ENCODE data around the gene ORM2.

The ORM2 gene

DNA sequence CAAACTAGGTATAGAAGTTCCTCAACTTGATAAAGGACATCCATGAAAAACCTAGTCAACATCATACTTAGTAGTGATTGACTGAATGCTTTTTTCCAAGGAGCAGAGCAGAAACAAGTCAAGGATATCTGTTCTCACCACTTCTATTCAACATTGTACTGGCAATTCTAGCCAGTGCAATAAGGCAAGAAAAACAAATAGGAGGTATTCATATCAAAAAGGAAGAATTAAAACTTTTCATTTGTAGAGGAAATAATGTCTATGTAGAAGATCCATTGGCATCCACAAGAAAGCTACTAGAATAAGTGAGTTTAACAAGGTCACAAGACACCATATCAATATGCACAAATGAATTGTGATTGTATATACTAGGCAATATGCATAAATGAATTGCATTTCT lies 35.0 kb upstream of the ORM2 start:
- DNase-seq (ENCODE audit: low read depth in 2 of 2) = no peak

DNA sequence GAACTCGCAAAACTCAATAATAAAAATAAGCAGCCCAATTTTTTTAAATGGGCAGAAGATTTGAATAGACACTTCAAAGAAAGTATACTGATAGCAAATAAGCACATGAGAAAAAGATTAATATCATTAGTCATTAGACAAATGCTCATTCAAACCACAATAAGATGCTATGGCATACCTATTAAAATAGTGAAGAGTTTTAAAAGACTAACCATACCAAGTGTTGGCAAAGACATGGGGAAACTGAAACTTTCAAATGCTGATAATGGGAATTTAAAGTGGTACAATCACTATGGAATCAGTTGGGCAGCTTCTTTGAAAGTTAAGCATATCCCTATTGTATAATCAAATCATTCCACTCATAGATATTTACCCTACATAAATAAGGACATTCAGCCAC lies 33.3 kb upstream of the ORM2 start:
- no peak for DNase-seq (ENCODE audit: low read depth in 2 of 2)

DNA sequence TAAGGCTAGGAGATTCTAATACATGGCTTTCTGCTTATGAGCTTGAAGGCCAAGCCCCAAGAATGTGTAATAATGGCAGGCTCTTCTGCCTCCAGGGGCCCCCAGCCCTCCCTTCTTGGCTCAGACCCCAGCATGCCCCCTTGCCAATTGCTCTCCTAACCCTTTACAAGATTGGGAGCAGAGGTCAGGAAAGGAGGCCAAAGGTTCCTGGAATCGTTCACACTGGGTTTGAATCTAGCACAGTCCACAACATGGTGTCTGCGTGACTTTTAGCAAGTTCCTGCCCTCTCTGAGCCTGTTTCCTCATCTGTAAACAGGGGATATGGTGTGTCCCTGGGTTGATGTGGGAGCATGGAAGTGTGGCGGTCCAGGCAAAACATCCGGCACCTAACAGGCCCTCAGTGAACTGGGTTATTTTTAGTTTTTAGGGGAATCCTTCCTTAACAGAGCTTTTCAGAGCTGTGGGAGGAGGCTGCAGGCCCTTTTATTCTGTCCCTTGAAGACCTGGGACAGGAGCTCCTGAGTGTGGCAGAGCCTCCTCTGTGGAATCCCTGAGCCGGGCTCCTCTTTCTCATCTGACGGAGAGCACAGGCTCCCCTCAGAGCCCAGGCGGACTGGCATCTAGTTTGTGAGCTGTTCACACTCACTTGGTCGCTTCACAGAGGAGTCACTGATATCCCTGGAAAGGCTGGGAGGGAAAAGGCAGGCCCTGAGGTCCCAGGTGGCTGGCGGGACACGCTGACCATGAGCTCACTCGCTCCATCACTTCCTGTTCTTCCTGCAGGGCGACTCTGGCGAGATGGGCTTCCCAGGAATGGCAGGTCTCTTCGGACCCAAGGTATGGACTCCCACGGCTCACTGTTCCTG lies 30.1 kb upstream of the ORM2 start:
- DNase-seq (ENCODE audit: low read depth in 2 of 2) = no peak

- no peak for DNase-seq (ENCODE audit: low read depth in 2 of 2)
Observed at GRCh38 chr9:114300153-114300845, 29.4 kb upstream of the ORM2 start.

- no peak for DNase-seq (ENCODE audit: low read depth in 2 of 2)
Observed at GRCh38 chr9:114300846-114301797, 28.5 kb upstream of the ORM2 start.

DNA sequence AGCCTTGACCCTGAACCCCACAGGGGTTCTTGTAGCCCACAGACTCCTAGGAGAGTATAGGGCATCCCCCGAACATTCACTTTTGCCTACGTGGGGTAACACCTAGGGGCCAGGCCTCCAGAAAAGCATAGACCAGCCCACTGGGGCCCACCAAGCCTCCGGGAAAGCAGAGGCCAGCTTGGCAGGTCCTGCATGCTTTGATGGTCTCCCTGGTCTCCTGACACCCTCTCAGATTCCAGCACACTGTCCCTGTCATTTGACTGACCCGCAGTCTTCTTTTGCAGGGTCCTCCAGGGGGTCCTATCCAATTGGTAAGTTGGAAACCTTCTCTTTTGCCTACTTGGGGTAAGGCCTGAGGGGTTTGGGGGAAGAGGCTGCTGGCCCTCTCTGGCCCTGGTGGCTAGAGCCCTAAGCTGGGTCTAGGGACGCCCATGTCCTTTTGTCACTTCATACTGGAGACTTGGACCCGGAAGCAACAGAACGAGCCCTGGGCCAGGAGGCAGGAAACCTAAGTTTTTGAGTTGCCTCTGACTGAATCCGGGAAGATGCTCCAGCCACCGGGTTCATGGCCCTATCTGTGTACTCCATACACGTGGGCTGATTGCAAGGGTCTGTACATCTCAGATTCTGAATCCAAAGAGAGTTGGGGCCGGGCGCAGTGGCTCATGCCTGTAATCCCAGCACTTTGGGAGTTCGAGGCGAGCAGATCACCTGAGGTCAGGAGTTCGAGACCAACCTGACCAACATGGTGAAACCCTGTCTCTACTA lies 27.7 kb upstream of the ORM2 start:
- DNase-seq (ENCODE audit: low read depth in 2 of 2) = no peak

DNA sequence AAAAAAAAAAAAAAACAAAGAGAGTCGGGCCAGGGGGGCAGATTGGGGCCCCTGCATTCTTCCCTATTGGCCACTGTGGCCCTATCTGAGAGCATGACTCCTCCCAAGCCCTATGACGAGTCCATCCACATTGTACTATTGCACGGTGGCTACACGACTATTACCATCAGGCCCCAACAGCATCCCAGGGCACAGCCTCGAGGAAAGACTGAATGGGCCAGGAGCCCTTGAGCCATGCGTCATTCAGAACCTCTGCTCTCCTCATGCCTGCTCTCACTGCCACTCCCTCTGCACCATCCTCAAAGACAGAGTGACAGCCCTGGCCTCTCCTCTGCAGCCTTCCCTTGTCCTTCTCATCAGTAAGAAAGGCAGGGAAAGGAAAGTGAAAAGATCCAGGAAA lies 26.9 kb upstream of the ORM2 start:
- no peak for DNase-seq (ENCODE audit: low read depth in 2 of 2)

GRCh38 chr9:114303571-114303970 lies 26.1 kb upstream of the ORM2 start:
- no peak for DNase-seq (ENCODE audit: low read depth in 2 of 2)

GRCh38 chr9:114303977-114304376 lies 25.7 kb upstream of the ORM2 start:
- no peak for DNase-seq (ENCODE audit: low read depth in 2 of 2)

DNA sequence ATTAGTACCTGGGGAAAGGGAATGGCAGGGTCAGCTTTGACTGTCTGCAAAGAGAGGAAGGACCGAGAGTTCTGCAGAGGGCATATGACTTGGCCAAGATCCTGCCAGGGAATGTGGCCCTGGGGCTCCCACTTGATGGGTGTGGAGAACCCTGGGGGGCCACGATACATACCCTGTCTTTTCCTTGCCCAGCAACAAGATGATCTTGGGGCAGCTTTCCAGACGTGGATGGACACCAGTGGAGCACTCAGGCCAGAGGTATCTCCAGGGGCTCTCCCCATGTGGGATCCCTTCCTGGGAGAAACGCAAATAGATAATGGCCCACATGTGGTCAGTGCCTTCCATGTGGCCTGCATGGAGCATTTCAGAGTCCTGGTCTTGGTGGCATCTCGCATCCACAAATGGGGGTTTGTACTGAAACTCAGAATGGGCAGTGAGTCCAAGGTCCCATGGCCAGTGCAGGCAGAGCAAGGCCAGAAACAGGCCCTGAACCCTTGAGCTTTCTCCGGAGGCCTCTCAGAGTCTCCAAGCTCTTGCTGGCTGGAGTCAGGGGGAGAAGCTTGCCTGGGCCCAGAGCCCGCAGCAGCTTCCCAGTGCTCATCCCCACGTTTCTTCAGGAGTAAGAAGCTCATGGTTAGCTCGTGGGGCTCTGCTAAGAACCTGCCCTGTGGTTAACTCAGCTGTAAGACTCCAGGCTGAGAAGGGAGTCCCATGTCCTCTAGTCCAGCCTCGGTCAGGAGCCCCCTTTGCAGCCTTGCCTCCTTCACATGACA lies 25.1 kb upstream of the ORM2 start:
- DNase-seq (ENCODE audit: low read depth in 2 of 2) = no peak

DNA sequence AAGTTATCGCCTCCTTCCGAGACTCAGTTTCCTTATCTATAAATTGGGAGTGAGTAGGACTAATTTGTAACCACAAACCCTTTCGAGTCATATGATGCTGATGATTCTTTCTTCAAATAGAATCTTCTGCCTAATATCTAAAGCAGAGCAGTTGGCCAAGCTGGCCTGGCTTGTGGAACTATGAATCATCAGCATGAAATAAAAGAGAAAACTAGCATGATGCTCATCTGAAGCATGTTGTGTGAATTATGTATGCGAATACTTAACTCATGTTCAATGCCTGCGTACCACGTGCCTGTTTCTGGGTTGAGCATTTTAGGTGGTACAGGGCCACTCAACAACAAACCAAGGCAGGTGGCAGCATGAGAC lies 21.8 kb upstream of the ORM2 start:
- DNase-seq (ENCODE audit: low read depth in 2 of 2) = no peak

DNA sequence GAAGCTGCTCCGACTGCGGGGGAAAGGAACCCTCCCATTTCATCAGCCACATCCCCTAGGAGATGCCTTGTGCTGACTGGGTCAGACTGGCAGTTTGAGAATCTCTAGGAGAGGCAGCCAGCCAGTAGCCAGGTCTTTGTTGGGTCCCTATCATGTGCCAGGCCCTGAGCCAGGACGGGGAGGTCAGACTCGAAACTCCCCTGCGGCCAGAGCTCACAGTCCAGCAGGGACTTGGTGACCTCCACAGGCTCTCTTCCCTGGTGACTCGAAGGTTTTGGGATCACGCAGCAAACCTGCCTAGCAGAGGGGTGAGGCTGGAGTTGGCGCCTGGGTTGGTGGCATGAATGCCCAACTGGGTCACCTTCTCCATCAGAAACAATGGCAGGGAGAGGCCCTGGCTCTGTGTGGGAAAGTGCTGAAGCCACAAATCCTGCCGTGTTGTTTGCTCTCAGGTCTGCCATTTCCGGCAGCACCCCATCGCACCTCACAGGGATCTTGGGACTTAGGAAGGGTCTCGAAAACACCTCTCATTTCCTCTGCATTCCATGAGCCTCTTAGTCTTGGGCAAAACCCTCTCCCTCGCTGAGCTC lies 21.2 kb upstream of the ORM2 start:
- no peak for DNase-seq (ENCODE audit: low read depth in 2 of 2)

DNA sequence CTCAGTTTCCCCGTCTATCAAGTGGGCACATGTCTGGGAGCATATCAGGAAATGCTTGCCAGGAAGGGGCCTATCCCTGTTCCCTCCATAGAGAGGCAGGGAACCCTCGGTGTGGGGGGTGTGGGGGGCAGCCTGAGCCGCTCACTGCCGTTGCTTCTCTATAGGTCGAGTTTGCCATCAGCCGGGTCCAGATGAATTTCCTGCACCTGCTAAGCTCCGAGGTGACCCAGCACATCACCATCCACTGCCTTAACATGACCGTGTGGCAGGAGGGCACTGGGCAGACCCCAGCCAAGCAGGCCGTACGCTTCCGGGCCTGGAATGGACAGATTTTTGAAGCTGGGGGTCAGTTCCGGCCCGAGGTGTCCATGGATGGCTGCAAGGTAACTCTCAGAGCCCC lies 20.6 kb upstream of the ORM2 start:
- DNase-seq (ENCODE audit: low read depth in 2 of 2) = no peak

GRCh38 chr9:114310471-114311450 lies 18.9 kb upstream of the ORM2 start:
- DNase-seq (ENCODE audit: low read depth in 2 of 2) = no peak

DNA sequence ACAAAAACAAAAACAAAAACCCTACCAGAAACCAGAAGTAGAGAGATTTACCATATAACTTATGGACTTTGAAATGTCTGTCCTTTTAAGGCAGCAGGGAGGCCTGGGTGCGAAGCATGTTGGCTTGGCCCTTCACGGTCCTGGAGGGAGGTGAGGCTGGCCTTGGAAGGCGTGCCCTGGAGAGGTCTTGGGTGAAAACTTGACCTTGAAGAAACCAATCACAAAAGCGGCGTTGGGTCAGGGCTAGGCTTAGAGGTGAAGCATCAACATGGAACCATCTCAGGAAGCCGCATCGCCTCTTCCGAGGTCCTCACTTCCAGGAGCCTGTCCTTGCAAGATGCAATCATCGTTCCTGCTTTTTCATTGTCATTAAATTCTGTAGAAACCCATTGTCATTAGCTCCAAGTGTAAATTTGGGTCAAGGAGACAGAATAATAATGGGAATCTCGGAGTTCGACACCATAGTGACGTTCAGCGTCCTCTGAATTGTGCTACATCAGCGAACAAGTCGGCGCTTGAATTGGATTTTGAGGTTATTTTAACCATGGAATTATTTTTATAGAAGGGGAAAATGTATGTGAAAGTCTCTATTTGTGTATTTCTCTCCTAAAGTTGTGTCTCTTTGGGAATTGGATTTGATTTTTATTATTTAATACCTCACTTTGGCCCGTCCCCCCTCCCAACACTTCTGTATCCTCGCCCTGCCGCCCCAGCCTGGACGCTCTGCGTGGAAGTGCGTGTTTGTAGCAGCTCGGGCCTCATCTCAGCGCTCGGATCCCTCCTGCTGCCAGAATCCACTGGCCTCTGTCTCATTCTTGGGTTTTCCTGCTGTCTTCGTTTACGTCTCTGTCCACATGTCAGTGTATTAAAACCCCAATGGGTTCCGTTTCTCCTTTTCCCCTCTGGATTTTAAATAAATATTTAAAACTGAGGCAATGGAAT lies 17.8 kb upstream of the ORM2 start:
- no peak for DNase-seq (ENCODE audit: low read depth in 2 of 2)

- no peak for DNase-seq (ENCODE audit: low read depth in 2 of 2)
Observed at GRCh38 chr9:114312513-114312875, 17.2 kb upstream of the ORM2 start.

- DNase-seq (ENCODE audit: low read depth in 2 of 2) = no peak
Observed at GRCh38 chr9:114313186-114313585, 16.5 kb upstream of the ORM2 start.

DNA sequence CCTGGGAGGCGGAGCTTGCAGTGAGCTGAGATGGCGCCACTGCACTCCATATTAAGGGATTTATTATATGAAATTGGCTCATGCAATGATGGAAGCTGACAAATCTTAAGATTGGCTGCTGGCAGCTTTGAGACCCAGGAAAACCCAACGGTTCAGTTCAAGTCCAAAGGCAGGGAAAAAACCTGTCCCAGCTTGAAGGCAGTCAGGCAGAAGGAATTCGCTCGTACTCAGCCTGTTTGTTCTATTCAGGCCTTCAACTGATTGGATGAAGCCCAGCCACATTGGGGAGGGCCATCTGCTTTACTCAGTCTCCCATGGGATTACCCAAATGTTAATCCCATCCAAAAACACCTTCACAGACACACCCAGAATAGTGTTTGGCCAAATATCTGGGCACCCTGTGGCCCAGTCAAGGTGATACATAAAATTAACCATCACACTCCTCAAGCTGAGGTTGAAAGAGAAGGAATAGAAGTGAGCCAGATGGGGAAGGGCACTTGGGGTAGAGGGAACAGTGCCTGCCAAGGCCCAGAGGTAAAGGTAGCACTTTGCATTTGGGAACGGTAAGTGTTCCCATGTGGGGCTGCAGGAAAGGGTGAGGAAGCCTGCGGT lies 15.3 kb upstream of the ORM2 start:
- no peak for DNase-seq (ENCODE audit: low read depth in 2 of 2)
